K562 (cell line): ENCODE data around the gene PIGN. TPM values are rescaled to one million over a fixed set of nuclear protein-coding genes. Genes with fewer than 3 reads are reported as not detected.

Source experiments
- ATAC-seq: fragments of 200-7000 bp; cut with Tn5 transposase; 3 replicates; pipeline ENCODE4 v1.9.1; 2020; ENCODE audit warnings: moderate library complexity
- BruUV-seq: library from RNA; stranded (reverse); fragments of 400-500 nt; replicated peaks from 2 replicates; lab custom pipeline; 2021; lab: Mats Ljungman, UMichigan
- CTCF ChIA-PET: fragments of 300-600 bp; formaldehyde crosslinking; extraction: SDS; loops from one replicate; lab custom pipeline; 2021; ENCODE audit warnings: low intra/inter-chr PET ratio; lab: Yijun Ruan, JAX
- POLR2A ChIA-PET: fragments of 300-600, 350-650 bp; sonication (Branson Sonifier 250); formaldehyde crosslinking; extraction: SDS; loops from one replicate; lab custom pipeline; 2021; ENCODE audit warnings: antibody characterized with exemption, inconsistent platforms; lab: Yijun Ruan, JAX
- DNase-seq, 4 experiments: peaks; one replicate each; pipeline versions ENCODE4 v3.0.0 to v3.0.0-alpha.2; 2011 to 2018; ENCODE audit warnings: low spot score in 3 of 4, mixed read lengths in 3 of 4; ENCODE audit errors: extremely low read depth in 1 of 4
- FAIRE-seq: peaks from 2 replicates; lab custom pipeline; 2011; peaks lifted over from hg19 to GRCh38; lab: Jason Lieb, UNC
- H2AFZ ChIP-seq: 2 replicates; pipeline ENCODE4 v1.6.0; 2011; ENCODE audit warnings: low read depth, low read length, control low read depth, inconsistent platforms
- H3K27ac ChIP-seq: fragments of 200-600 bp; 3 replicates; pipeline ENCODE4 v1.8.0; 2011; ENCODE audit warnings: low read depth, mild to moderate bottlenecking, control low read depth, inconsistent platforms, low read length, moderate library complexity, mixed read lengths; ENCODE audit errors: extremely low read depth
- H3K27me3 ChIP-seq, 2 experiments: fragments of 300-600 bp in 1 of 2; 2 replicates in 1 of 2; 3 replicates in 1 of 2; pipeline versions ENCODE4 v1.6.0 to v1.8.0; 2011; ENCODE audit warnings: inconsistent platforms in 2 of 2, low read length in 2 of 2, mild to moderate bottlenecking in 1 of 2, mixed read lengths in 1 of 2, moderate library complexity in 1 of 2; ENCODE audit not compliant: control insufficient read depth in 2 of 2, insufficient read depth in 2 of 2
- H3K36me3 ChIP-seq: fragments of 300-600 bp; 3 replicates; pipeline ENCODE4 v1.8.0; 2011; ENCODE audit warnings: mild to moderate bottlenecking, low read length, inconsistent platforms; ENCODE audit not compliant: control insufficient read depth, insufficient read depth
- H3K4me1 ChIP-seq, 2 experiments: fragments of 200-600 bp in 1 of 2; replicated peaks in 1 of 2; 2 replicates in 1 of 2; 3 replicates in 1 of 2; pipeline versions ENCODE4 v1.5.1 to v1.8.0; 2011; ENCODE audit warnings: inconsistent platforms in 2 of 2, low read length in 2 of 2, mild to moderate bottlenecking in 1 of 2, mixed read lengths in 1 of 2, moderate library complexity in 1 of 2; ENCODE audit not compliant: control insufficient read depth in 2 of 2, insufficient read depth in 2 of 2
- H3K4me2 ChIP-seq: 2 replicates; pipeline ENCODE4 v1.6.1; 2011; ENCODE audit warnings: low read length, control low read depth, inconsistent platforms, mixed read lengths; ENCODE audit not compliant: insufficient read depth
- H3K4me3 ChIP-seq: fragments of 200-600 bp; sonication (generic), shearing (Covaris generic); 2 replicates; pipeline ENCODE4 v1.5.1; 2016; ENCODE audit warnings: control low read depth, inconsistent platforms
- H3K79me2 ChIP-seq: fragments of 200-600 bp; 3 replicates; pipeline ENCODE4 v1.8.0; 2011; ENCODE audit warnings: low read length, inconsistent platforms; ENCODE audit not compliant: control insufficient read depth, insufficient read depth
- H3K9ac ChIP-seq, 2 experiments: 2 replicates each; pipeline versions ENCODE4 v1.6.0 to v1.6.1; 2011; ENCODE audit warnings: low read depth in 2 of 2, low read length in 2 of 2, control low read depth in 1 of 2, inconsistent platforms in 1 of 2, mild to moderate bottlenecking in 1 of 2, mixed read lengths in 1 of 2; ENCODE audit not compliant: insufficient read depth in 1 of 2
- H3K9me1 ChIP-seq: one replicate; pipeline ENCODE4 v1.6.0; 2011; ENCODE audit warnings: inconsistent platforms, mild to moderate bottlenecking, low read length, moderate library complexity; ENCODE audit not compliant: control insufficient read depth, insufficient read depth
- H3K9me3 ChIP-seq: replicated peaks from 2 replicates; pipeline ENCODE4 v1.5.1; 2011; ENCODE audit warnings: low read depth, low read length, inconsistent platforms; ENCODE audit not compliant: control insufficient read depth, insufficient read depth
- H4K20me1 ChIP-seq: replicated peaks from 2 replicates; pipeline ENCODE4 v1.6.1; 2011; ENCODE audit warnings: low read length, inconsistent platforms, mixed read lengths; ENCODE audit not compliant: control insufficient read depth, insufficient read depth
- CXXC5 ChIP-seq: fragments of 250-450 bp; sonication (Bioruptor Pico); IDR thresholded peaks from 2 replicates; pipeline ENCODE4 v1.8.0; 2022; ENCODE audit warnings: inconsistent platforms, mild to moderate bottlenecking, moderate library complexity
- FOXM1 ChIP-seq, 2 experiments: fragments of 450-650 bp in 1 of 2; sonication (generic) in 1 of 2; formaldehyde crosslinking in 1 of 2; IDR thresholded peaks; 2 replicates each; pipeline versions ENCODE4 v1.6.1 to v1.9.0; 2017 to 2022; ENCODE audit warnings: low read depth in 2 of 2, mild to moderate bottlenecking in 2 of 2, missing genetic modification reagents in 1 of 2, moderate library complexity in 1 of 2
- MEIS2 ChIP-seq: fragments of 450-650 bp; IDR thresholded peaks from 2 replicates; pipeline ENCODE4 v1.6.1; 2014; ENCODE audit warnings: mild to moderate bottlenecking; ENCODE audit not compliant: partially characterized antibody
- PTBP1 ChIP-seq: fragments of 200-400 bp; formaldehyde crosslinking; IDR thresholded peaks from 2 replicates; pipeline ENCODE4 v1.6.1; 2017; ENCODE audit warnings: low read depth, low read length
- RBM14 ChIP-seq: fragments of 200-400 bp; formaldehyde crosslinking; IDR thresholded peaks from 2 replicates; pipeline ENCODE4 v1.6.1; 2018; ENCODE audit warnings: low read depth, mild to moderate bottlenecking, low read length, moderate library complexity, borderline replicate concordance; ENCODE audit not compliant: insufficient read depth
- RNF219 ChIP-seq: fragments of 250-450 bp; sonication (Bioruptor Pico); IDR thresholded peaks from 2 replicates; pipeline ENCODE4 v1.5.0; 2022; ENCODE audit warnings: mild to moderate bottlenecking
- TAF15 ChIP-seq: fragments of 200-400 bp; formaldehyde crosslinking; IDR thresholded peaks from 2 replicates; pipeline ENCODE4 v1.6.1; 2017; ENCODE audit warnings: mild to moderate bottlenecking, low read depth, low read length, moderate library complexity
- TAL1 ChIP-seq: fragments of 450-650 bp; IDR thresholded peaks from 2 replicates; pipeline ENCODE4 v1.6.1; 2016; ENCODE audit warnings: mild to moderate bottlenecking
- XRCC5 ChIP-seq: fragments of 200-400 bp; formaldehyde crosslinking; IDR thresholded peaks from 2 replicates; pipeline ENCODE4 v1.6.1; 2017; ENCODE audit warnings: low read depth, mild to moderate bottlenecking, low read length
- ZFP30 ChIP-seq: fragments of 250-450 bp; sonication (Bioruptor Pico); IDR thresholded peaks from 2 replicates; pipeline ENCODE4 v1.8.0; 2022; ENCODE audit warnings: moderate library complexity, mild to moderate bottlenecking, inconsistent platforms, borderline replicate concordance
- ZFP36 ChIP-seq: fragments of 150-350 bp; IDR thresholded peaks from 2 replicates; pipeline ENCODE4 v1.6.1; 2018; ENCODE audit warnings: low read length, low read depth; ENCODE audit not compliant: partially characterized antibody
- ZNF217 ChIP-seq: sonication (generic); formaldehyde crosslinking; IDR thresholded peaks from 2 replicates; pipeline ENCODE4 v1.8.0; 2022; ENCODE audit warnings: mild to moderate bottlenecking, missing genetic modification reagents
- ZNF57 ChIP-seq: fragments of 450-650 bp; formaldehyde crosslinking; IDR thresholded peaks from 2 replicates; pipeline ENCODE4 v1.4.0; 2020; ENCODE audit warnings: mild to moderate bottlenecking, moderate library complexity
- ZNF699 ChIP-seq: fragments of 250-450 bp; sonication (Bioruptor Pico); IDR thresholded peaks from 2 replicates; pipeline ENCODE4 v1.8.0; 2021; ENCODE audit warnings: mild to moderate bottlenecking, moderate library complexity; ENCODE audit not compliant: insufficient replicate concordance
- WGBS: fragments of 100-300 bp; shearing (Covaris generic); methylation state at CpG from one replicate; pipeline ENCODE4 v1.1.6; 2016; ENCODE audit warnings: low coverage, mixed read lengths; ENCODE audit not compliant: insufficient coverage; ENCODE audit errors: missing lambda C conversion rate; 5-methylcytosine and 5-hydroxymethylcytosine counted together
- in situ Hi-C: fragments of 300-500 bp; cut with MboI; formaldehyde crosslinking; loops from 4 replicates; pipeline ENCODE4 v1.15.0; 2018; ENCODE audit warnings: inconsistent platforms, mixed read lengths
- intact Hi-C: fragments of 100-400 bp; cut with micrococcal nuclease; formaldehyde crosslinking; loops from 2 replicates; pipeline ENCODE4 v1.14.2; 2022
- polyA plus RNA-seq, 8 experiments: library from polyadenylated mRNA; depleted of rRNA in 4 of 8; stranded (reverse) in 5 of 8; unstranded in 3 of 8; fragments of >200 nt; fragmentation: Nextera tagmentation in 2 of 8; fragmentation: Illumina TruSeq in 1 of 8; extraction: Ambion mirVana in 2 of 8; extraction: Trizol in 1 of 8; gene quantifications; 2 replicates each; pipeline versions ENCODE4 v1.2.1 to v1.2.3, GENCODE V29; 2011 to 2014; ENCODE audit warnings: inconsistent platforms in 1 of 8, missing spikeins in 1 of 8
- total RNA-seq, 7 experiments: library from RNA; depleted of rRNA in 6 of 7; stranded (reverse); fragments of >200 nt in 6 of 7; fragmentation: Illumina TruSeq in 2 of 7; extraction: Trizol in 2 of 7; gene quantifications; 2 replicates each; pipeline versions ENCODE4 v1.2.1 to v1.2.3, GENCODE V29; 2011 to 2021; ENCODE audit warnings: low replicate concordance in 1 of 7
- TF ChIP-seq, protein P1 (sequence below): fragments of 450-650 bp; IDR thresholded peaks from one replicate; pipeline ENCODE4 v1.6.1; 2018; ENCODE audit warnings: mild to moderate bottlenecking, moderate library complexity; ENCODE audit not compliant: partially characterized antibody

The PIGN gene
- total and polyA plus RNA-seq, 9 of the 15 experiments (the other 6 are each of a cell fraction or from before 2014, with no cell fraction given) = 9.9 to 25.6 (median 17.3) TPM

- FAIRE-seq (no peak), DNase-seq (no peak), ATAC-seq (no peak)
- WGBS = 73% methylated on average over 5 of the region's 5 CpGs
- peaks cover 10% of the 10 kb centered on the region; the same call in 2 of the 3 replicates for H3K36me3 ChIP-seq
- BruUV-seq = no TSS peak
- no peak overlapping the region; the same call in 2 of the 3 replicates for H3K27ac ChIP-seq
- no peak overlapping the region for H3K9ac ChIP-seq
- no peak overlapping the region for H3K4me2 ChIP-seq
- ChIA-PET CTCF (no interaction called here), POLR2A (no interaction called here)
- H3K79me2 ChIP-seq = no peaks in the 10 kb centered on the region
- H3K4me1 ChIP-seq = no peaks in the 10 kb centered on the region
- no peak overlapping the region for H2AFZ ChIP-seq
- intact Hi-C loops = no loop called here
- H3K9me3 ChIP-seq = no peaks in the 10 kb centered on the region
- no peaks in the 10 kb centered on the region for H3K27me3 ChIP-seq
- H4K20me1 ChIP-seq = no peaks in the 10 kb centered on the region
- no peak overlapping the region for H3K4me3 ChIP-seq
- H3K9me1 ChIP-seq = no peaks in the 10 kb centered on the region
- TF ChIP-seq TAL1 (no peak), CXXC5 (CRISPR knock-in tag) (no peak), FOXM1 (IDR thresholded peaks at IDR 0.05; ENCODE audit: low read depth) (no peak), FOXM1 (CRISPR knock-in tag; IDR thresholded peaks at IDR 0.05; ENCODE audit: low read depth) (no peak), RNF219 (CRISPR knock-in tag) (no peak), ZFP36 (no peak), ZNF699 (CRISPR knock-in tag) (no peak), ZNF217 (CRISPR knock-in tag) (no peak), XRCC5 (no peak), TAF15 (no peak), PTBP1 (no peak), ZNF57 (CRISPR knock-in tag) (no peak), ZFP30 (CRISPR knock-in tag) (no peak), MEIS2 (no peak), RBM14 (no peak)
- TF ChIP-seq, protein P1, sequence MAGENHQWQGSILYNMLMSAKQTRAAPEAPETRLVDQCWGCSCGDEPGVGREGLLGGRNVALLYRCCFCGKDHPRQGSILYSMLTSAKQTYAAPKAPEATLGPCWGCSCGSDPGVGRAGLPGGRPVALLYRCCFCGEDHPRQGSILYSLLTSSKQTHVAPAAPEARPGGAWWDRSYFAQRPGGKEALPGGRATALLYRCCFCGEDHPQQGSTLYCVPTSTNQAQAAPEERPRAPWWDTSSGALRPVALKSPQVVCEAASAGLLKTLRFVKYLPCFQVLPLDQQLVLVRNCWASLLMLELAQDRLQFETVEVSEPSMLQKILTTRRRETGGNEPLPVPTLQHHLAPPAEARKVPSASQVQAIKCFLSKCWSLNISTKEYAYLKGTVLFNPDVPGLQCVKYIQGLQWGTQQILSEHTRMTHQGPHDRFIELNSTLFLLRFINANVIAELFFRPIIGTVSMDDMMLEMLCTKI = no peak
- in situ Hi-C loops = no loop called here
Measured at GRCh38 chr18:62085756-62086155, 101.1 kb downstream of the PIGN start.
